GM23338 (cell line): ENCODE data around the gene POLR2L.

Source experiments
- CREB1 ChIP-seq: fragments of 250-450 bp; sonication (Bioruptor Pico); IDR thresholded peaks from 2 replicates; pipeline ENCODE4 v1.5.0; 2020; ENCODE audit warnings: low read depth, mild to moderate bottlenecking, moderate library complexity
- EZH2 ChIP-seq: fragments of 200-600 bp; sonication (generic); IDR thresholded peaks from one replicate; pipeline ENCODE4 v1.8.0; 2017; ENCODE audit warnings: antibody characterized with exemption, mild to moderate bottlenecking, low read depth; ENCODE audit not compliant: unreplicated experiment
- EZH2phosphoT487 ChIP-seq: fragments of 200-600 bp; sonication (generic); IDR thresholded peaks from one replicate; pipeline ENCODE4 v1.8.1; 2018; ENCODE audit warnings: antibody characterized with exemption; ENCODE audit not compliant: unreplicated experiment
- JUNB ChIP-seq: IDR thresholded peaks from one replicate; pipeline ENCODE4 v1.6.1; 2016; ENCODE audit warnings: antibody characterized with exemption; ENCODE audit not compliant: unreplicated experiment
- POLR2AphosphoS5 ChIP-seq: IDR thresholded peaks from 2 replicates; pipeline ENCODE4 v1.6.1; 2016; ENCODE audit warnings: antibody characterized with exemption, low read depth
- REST ChIP-seq: IDR thresholded peaks from one replicate; pipeline ENCODE4 v1.6.1; 2018; ENCODE audit warnings: antibody characterized with exemption; ENCODE audit not compliant: unreplicated experiment
- ZNF114 ChIP-seq: fragments of 250-450 bp; sonication (Bioruptor Pico); IDR thresholded peaks from 2 replicates; pipeline ENCODE4 v1.5.0; 2020; ENCODE audit warnings: mild to moderate bottlenecking, moderate library complexity
- ZNF331 ChIP-seq: fragments of 250-450 bp; sonication (Bioruptor Pico); IDR thresholded peaks from 2 replicates; pipeline ENCODE4 v1.5.0; 2020; ENCODE audit warnings: low read depth, mild to moderate bottlenecking, moderate library complexity
- TF ChIP-seq, protein P1 (sequence below), 2 experiments: fragments of 200-600 bp in 1 of 2; sonication (generic) in 1 of 2; conservative IDR thresholded peaks; 2 replicates each; pipeline versions ENCODE4 v1.5.1 to v1.6.1; 2016 to 2017; ENCODE audit warnings: antibody characterized with exemption in 2 of 2, low read depth in 2 of 2, mild to moderate bottlenecking in 2 of 2, moderate library complexity in 1 of 2
- TF ChIP-seq, protein P2 (sequence below): IDR thresholded peaks from 2 replicates; pipeline ENCODE4 v1.6.1; 2016; ENCODE audit warnings: antibody characterized with exemption

- TF ChIP-seq, protein P1, sequence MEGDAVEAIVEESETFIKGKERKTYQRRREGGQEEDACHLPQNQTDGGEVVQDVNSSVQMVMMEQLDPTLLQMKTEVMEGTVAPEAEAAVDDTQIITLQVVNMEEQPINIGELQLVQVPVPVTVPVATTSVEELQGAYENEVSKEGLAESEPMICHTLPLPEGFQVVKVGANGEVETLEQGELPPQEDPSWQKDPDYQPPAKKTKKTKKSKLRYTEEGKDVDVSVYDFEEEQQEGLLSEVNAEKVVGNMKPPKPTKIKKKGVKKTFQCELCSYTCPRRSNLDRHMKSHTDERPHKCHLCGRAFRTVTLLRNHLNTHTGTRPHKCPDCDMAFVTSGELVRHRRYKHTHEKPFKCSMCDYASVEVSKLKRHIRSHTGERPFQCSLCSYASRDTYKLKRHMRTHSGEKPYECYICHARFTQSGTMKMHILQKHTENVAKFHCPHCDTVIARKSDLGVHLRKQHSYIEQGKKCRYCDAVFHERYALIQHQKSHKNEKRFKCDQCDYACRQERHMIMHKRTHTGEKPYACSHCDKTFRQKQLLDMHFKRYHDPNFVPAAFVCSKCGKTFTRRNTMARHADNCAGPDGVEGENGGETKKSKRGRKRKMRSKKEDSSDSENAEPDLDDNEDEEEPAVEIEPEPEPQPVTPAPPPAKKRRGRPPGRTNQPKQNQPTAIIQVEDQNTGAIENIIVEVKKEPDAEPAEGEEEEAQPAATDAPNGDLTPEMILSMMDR (conservative IDR thresholded peaks at IDR 0.05; ENCODE audit: low read depth in 2 of 2): no peak
- TF ChIP-seq JUNB: no peak
- no peak for TF ChIP-seq EZH2
- TF ChIP-seq CREB1 (CRISPR knock-in tag): no peak
- no peak for TF ChIP-seq POLR2AphosphoS5
- no peak for TF ChIP-seq REST
- TF ChIP-seq EZH2phosphoT487: no peak
- TF ChIP-seq ZNF114 (CRISPR knock-in tag): no peak
- TF ChIP-seq, protein P2, sequence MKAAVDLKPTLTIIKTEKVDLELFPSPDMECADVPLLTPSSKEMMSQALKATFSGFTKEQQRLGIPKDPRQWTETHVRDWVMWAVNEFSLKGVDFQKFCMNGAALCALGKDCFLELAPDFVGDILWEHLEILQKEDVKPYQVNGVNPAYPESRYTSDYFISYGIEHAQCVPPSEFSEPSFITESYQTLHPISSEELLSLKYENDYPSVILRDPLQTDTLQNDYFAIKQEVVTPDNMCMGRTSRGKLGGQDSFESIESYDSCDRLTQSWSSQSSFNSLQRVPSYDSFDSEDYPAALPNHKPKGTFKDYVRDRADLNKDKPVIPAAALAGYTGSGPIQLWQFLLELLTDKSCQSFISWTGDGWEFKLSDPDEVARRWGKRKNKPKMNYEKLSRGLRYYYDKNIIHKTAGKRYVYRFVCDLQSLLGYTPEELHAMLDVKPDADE: no peak
- TF ChIP-seq ZNF331 (CRISPR knock-in tag): no peak
These were observed 20.6 kb downstream of the POLR2L start for GRCh38 chr11:821512-822371.
